ENCODE results near the gene EEF1A2. TPM values are rescaled to one million over a fixed set of nuclear protein-coding genes. Genes with fewer than 3 reads are reported as not detected.
A peak's percentile ranks its signal among the peaks of the same experiment; 100 is the strongest.

Gene EEF1A2
- total RNA-seq, 2 donors from 2014 or later, result 0.14 to 3.1 TPM

DNA sequence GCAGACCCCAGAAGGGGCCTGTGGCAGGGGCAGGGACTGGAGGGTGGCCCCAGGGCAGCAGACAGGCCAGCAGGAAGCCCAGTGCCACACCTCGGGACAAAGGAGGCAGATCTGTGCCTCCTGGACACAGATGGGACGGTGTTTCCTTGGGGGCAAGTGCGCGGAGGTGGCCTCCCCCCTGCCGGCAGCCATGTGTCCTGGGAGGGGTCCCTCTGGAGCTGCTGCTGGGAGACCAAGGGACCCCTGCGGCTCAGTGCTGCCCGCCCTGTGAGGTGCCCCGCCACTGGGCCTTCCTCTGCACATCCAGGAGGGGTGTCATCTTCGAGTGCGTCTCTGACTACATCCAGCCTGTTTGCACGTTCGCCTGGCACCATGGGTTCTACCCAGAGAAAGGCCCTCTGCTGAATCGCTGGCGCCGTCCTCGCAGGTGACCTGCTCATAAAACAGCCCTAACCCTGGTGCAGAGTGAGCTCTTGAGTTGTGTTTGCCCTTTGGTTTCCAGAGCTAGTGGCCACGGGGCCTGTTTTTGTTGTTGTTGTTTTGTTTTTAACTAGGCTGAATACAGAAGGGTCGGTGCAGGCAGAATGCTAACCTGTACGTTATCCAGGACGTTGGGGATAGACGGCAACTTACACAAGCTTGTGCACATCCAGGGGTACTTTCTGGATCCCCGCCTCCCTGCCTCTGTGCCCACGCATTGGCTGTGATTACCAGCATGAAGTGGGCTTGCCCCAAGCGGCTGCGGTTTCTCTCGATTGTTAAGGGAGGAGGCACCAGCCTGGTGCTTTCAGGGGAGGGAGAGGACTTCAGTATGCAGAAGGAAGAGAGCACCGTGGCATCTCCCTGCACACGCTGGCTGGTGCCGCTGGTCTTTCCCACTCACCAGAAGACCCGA lies 25.1 kb downstream of the EEF1A2 start:
- H3K27ac Mint-ChIP-seq, result no peak overlapping the region
- H3K9me3 Mint-ChIP-seq, result no peaks in the 10 kb centered on the region
- H3K36me3 Mint-ChIP-seq, result no peaks in the 10 kb centered on the region
- DNase-seq (ENCODE audit: low spot score in 2 of 2), result no peak
- no peak for ATAC-seq

GRCh38 chr20:63472862-63473390 lies 26.0 kb downstream of the EEF1A2 start:
- no peak overlapping the region for H3K27ac Mint-ChIP-seq
- H3K36me3 Mint-ChIP-seq, result no peaks in the 10 kb centered on the region
- no peaks in the 10 kb centered on the region for H3K9me3 Mint-ChIP-seq
- ATAC-seq, result no peak
- no peak for DNase-seq (ENCODE audit: low spot score in 2 of 2)

DNA sequence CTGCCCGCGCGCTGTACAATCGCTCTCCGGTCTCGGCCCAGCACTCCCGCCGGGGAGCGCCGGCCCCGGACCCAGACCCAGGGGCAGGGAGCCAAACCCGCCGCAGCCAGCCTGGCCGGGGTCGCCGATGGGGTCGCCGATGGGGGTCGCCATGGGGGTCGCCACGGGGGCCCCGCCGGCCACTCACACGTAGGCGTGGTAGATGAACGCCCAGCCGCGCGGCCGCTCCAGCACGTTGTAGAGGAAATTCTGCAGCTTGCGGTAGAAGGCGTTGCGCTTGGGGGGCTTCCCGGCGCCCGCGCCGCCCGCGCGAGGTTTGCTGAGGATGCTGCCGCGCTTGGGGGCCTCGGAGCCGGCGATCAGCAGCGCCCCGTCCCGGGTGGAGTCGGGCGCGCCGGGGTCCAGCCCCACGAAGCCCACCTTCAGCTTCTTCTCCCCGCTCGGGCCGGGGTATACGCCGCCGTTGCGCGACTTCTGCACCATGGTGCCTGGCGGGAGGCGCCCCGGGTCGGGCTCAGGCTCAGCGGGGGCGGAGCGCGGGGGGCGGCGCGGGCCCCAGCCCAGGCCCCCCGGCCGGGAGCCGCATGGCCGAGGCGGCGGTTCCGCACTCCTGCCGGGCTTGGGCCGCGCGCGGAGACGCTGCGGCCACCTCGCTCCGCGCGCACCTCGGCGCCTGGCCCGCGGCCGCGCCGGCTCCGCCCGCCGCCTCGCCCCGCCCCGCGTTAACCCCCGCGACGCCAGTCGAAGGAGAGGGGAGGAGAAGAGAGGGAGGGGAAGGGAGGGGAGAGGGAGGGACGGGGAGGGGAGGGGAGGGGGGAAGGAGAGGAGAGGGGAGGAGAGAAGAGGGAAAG lies 26.7 kb downstream of the EEF1A2 start, which contains the start of gene KCNQ2:
TSS of gene KCNQ2 (minus strand) at position 675 of the 851 bp plus-strand sequence. CDS start at position 483, 192 bp downstream.
- ATAC-seq (peak in 1 of 2 donors; percentile 37), DNase-seq (ENCODE audit: low spot score in 2 of 2) (no peak)
- Mint-ChIP-seq H3K27ac (no peak within 1 kb of the TSS), H3K36me3 (no peaks in the 10 kb centered on the region), H3K9me3 (no peaks in the 10 kb centered on the region)

GRCh38 chr20:63471717-63471980 lies 27.2 kb downstream of the EEF1A2 start:
- DNase-seq (ENCODE audit: low spot score in 2 of 2) (no peak), ATAC-seq (no peak)
- no peaks in the 10 kb centered on the region for H3K9me3 Mint-ChIP-seq
- no peak overlapping the region for H3K27ac Mint-ChIP-seq
- no peaks in the 10 kb centered on the region for H3K36me3 Mint-ChIP-seq

- Mint-ChIP-seq H3K36me3 (no peaks in the 10 kb centered on the region), H3K9me3 (no peaks in the 10 kb centered on the region), H3K27ac (no peak overlapping the region)
- no peak for ATAC-seq
- no peak for DNase-seq (ENCODE audit: low spot score in 2 of 2)
These were observed 27.7 kb downstream of the EEF1A2 start for GRCh38 chr20:63471002-63471716.

DNA sequence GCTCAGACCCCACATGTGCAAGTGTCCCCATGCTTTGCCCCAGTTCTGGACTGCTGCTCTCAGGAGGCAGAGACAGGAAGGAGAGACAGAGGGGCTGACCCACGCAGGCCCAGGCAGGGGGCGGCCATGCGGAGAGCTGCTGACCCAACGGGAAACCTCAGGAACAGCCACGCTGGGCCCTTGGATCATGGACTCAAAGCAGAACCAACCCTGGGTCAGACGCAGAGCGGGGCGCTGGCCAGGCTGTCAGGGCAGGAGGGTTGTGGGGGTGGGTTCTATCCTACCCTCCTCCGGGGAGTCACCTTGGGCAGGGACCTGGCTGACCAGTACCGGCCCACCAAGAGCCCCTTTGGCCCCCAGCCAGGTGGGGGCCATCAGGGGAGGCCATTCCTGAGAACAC lies 28.5 kb downstream of the EEF1A2 start:
- Mint-ChIP-seq H3K27ac (no peak overlapping the region), H3K36me3 (no peaks in the 10 kb centered on the region), H3K9me3 (no peaks in the 10 kb centered on the region)
- ATAC-seq (no peak), DNase-seq (ENCODE audit: low spot score in 2 of 2) (no peak)

GRCh38 chr20:63469713-63470101 lies 29.2 kb downstream of the EEF1A2 start:
- Mint-ChIP-seq H3K9me3 (no peaks in the 10 kb centered on the region), H3K27ac (no peak overlapping the region), H3K36me3 (no peaks in the 10 kb centered on the region)
- ATAC-seq, result no peak
- no peak for DNase-seq (ENCODE audit: low spot score in 2 of 2)

GRCh38 chr20:63469019-63469712 lies 29.7 kb downstream of the EEF1A2 start:
- Mint-ChIP-seq H3K36me3 (no peaks in the 10 kb centered on the region), H3K9me3 (no peaks in the 10 kb centered on the region), H3K27ac (no peak overlapping the region)
- no peak for ATAC-seq
- no peak for DNase-seq (ENCODE audit: low spot score in 2 of 2)

DNA sequence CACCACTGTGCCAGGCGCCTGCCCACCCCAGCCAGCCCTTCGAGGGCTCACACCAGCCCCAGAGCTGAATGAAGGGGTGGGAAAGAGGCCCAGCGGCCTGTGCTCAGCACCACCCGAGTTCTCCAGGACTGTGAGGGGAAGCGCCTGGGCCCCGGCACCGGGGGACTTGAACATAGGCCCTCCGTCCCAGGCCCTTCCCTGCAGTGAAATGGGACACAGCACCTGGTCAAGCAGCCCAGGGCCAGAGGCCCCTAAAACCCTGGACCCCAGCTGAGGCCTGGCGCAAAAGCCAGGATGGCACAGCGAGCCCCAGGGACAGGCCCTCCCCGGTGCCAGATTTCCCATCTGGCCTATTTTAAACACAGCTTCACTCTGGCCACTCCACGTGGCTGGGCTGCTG lies 30.5 kb downstream of the EEF1A2 start:
- Mint-ChIP-seq H3K9me3 (no peaks in the 10 kb centered on the region), H3K27ac (no peak overlapping the region), H3K36me3 (no peaks in the 10 kb centered on the region)
- DNase-seq (ENCODE audit: low spot score in 2 of 2) (no peak), ATAC-seq (no peak)

DNA sequence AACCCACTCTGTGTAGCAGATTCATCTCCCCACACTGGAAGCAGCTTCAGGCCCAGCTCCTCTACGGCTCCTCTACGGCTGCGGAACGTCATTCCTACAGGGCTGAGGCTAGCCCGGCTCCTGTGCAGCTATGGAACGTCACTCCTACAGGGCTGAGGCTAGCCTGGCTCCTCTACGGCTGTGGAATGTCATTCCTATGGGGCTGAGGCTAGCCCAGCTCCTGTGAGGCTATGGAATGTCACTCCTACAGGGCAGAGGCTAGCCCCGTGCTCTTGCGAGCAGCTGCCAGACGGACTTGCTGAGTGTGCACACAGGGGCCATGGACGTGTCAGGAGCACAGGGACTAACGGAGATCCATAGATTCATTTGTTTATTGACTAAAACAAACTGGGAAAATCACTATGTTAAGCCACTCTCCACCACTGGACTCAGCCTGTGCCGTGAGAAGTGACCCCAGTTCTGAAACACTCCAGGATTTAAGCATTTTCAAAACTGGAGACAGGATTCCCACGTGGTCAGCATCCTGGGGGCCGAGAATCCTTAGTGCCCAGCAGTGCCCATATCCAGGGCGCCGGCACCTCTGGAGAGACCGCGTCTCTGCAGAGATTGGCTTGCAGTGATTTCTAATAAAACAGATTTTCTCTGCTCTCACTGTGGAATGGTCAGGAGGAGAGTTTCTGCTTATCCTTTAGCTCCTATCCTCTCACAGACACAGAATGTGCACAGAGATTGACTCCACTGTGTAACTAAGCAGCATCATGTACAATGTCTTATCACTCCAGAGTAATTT lies 31.4 kb downstream of the EEF1A2 start:
- no peak for ATAC-seq
- Mint-ChIP-seq H3K9me3 (no peaks in the 10 kb centered on the region), H3K36me3 (no peaks in the 10 kb centered on the region), H3K27ac (no peak overlapping the region)
- no peak for DNase-seq (ENCODE audit: low spot score in 2 of 2)

DNA sequence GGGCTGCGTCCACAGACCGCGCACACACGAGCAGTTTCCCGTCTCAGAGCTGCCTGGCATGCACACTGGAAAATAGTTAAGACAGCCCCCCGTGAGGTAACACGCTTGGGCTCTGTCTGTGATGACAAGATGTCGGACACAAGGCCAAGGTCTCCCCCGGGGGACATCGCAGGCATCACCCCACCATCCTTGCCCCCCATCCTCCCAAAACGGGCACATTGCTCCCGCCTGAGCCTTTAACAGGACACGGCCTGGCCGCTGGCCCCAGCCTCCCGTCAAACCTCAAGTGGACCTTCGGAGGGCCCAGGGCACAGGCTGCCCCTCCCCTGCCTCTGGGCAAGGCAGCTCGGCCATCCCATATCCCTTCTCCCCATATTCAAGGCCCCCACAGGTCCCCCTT lies 32.0 kb downstream of the EEF1A2 start:
- Mint-ChIP-seq H3K27ac (no peak overlapping the region), H3K9me3 (no peaks in the 10 kb centered on the region), H3K36me3 (no peaks in the 10 kb centered on the region)
- ATAC-seq (no peak), DNase-seq (ENCODE audit: low spot score in 2 of 2) (no peak)

GRCh38 chr20:63466250-63466825 lies 32.5 kb downstream of the EEF1A2 start:
- H3K36me3 Mint-ChIP-seq, result no peaks in the 10 kb centered on the region
- no peak overlapping the region for H3K27ac Mint-ChIP-seq
- no peaks in the 10 kb centered on the region for H3K9me3 Mint-ChIP-seq
- ATAC-seq (no peak), DNase-seq (ENCODE audit: low spot score in 2 of 2) (no peak)

- Mint-ChIP-seq H3K9me3 (no peaks in the 10 kb centered on the region), H3K27ac (no peak overlapping the region), H3K36me3 (no peaks in the 10 kb centered on the region)
- ATAC-seq, result no peak
- DNase-seq (ENCODE audit: low spot score in 2 of 2), result no peak
These were observed 33.3 kb downstream of the EEF1A2 start for GRCh38 chr20:63465380-63466249.

GRCh38 chr20:63464289-63464635 lies 34.6 kb downstream of the EEF1A2 start:
- H3K9me3 Mint-ChIP-seq, result no peaks in the 10 kb centered on the region
- H3K27ac Mint-ChIP-seq, result no peak overlapping the region
- no peak for DNase-seq (ENCODE audit: low spot score in 2 of 2)
- no peak for ATAC-seq
- H3K36me3 Mint-ChIP-seq, result no peaks in the 10 kb centered on the region

Measured in activated naive CD4-positive, alpha-beta T cell treated with anti-CD3 and anti-CD28 coated beads, Interleukin-2, amount 50 U/mL, for 72 hours (primary cell).